HEK293 (cell line): ENCODE results near the gene AGXT.

Experiments
- CTCF ChIA-PET: fragments of 350-600 bp; formaldehyde crosslinking; extraction: SDS; loops from one replicate; lab custom pipeline; 2021; ENCODE audit warnings: antibody characterized with exemption; lab: Yijun Ruan, JAX
- POLR2A ChIA-PET: fragments of 300-600 bp; formaldehyde crosslinking; extraction: SDS; loops from one replicate; lab custom pipeline; 2020; ENCODE audit warnings: antibody characterized with exemption, inconsistent platforms; lab: Yijun Ruan, JAX
- H3K27ac ChIP-seq: fragments of 200-500 bp; sonication (Bioruptor generic); 2 replicates; pipeline ENCODE4 v1.5.1; 2014; ENCODE audit warnings: low read depth, low read length, control low read depth, inconsistent platforms; ENCODE audit errors: extremely low read depth
- H3K36me3 ChIP-seq, 2 experiments: fragments of 200-500 bp in 1 of 2; sonication (Bioruptor generic) in 1 of 2; 1 replicate in 1 of 2; 2 replicates in 1 of 2; pipeline ENCODE4 v1.5.1; 2014 to 2017; ENCODE audit warnings: inconsistent platforms in 2 of 2, low read length in 2 of 2; ENCODE audit not compliant: control insufficient read depth in 2 of 2, insufficient read depth in 1 of 2
- H3K4me1 ChIP-seq: fragments of 200-500 bp; sonication (Bioruptor generic); 2 replicates; pipeline ENCODE4 v1.5.1; 2014; ENCODE audit warnings: mild to moderate bottlenecking, low read length, inconsistent platforms; ENCODE audit not compliant: control insufficient read depth, insufficient read depth
- H3K4me3 ChIP-seq: 2 replicates; pipeline ENCODE4 v1.5.1; 2011; ENCODE audit warnings: low read depth, mild to moderate bottlenecking, control low read depth, low read length, moderate library complexity
- H3K9me3 ChIP-seq: fragments of 200-500 bp; sonication (Bioruptor generic); 2 replicates; pipeline ENCODE4 v1.5.1; 2014; ENCODE audit warnings: low read depth, low read length, inconsistent platforms; ENCODE audit not compliant: control insufficient read depth, insufficient read depth
- PRDM1 ChIP-seq: fragments of 450-650 bp; formaldehyde crosslinking; IDR thresholded peaks from 2 replicates; pipeline ENCODE4; 2016; ENCODE audit warnings: missing biosample characterization, missing genetic modification characterization
- ZFP3 ChIP-seq: fragments of 450-650 bp; formaldehyde crosslinking; IDR thresholded peaks from 2 replicates; pipeline ENCODE4 v1.5.1; 2016; ENCODE audit warnings: low read depth, missing biosample characterization, missing genetic modification characterization
- ZNF10 ChIP-seq: fragments of 450-650 bp; formaldehyde crosslinking; IDR thresholded peaks from 2 replicates; pipeline ENCODE4 v1.5.1; 2017; ENCODE audit warnings: missing biosample characterization, missing genetic modification characterization
- ZNF175 ChIP-seq: fragments of 450-650 bp; formaldehyde crosslinking; IDR thresholded peaks from 2 replicates; pipeline ENCODE4 v1.5.1; 2016; ENCODE audit warnings: missing biosample characterization, missing genetic modification characterization
- ZNF266 ChIP-seq: fragments of 450-650 bp; formaldehyde crosslinking; IDR thresholded peaks from 2 replicates; pipeline ENCODE4 v1.5.1; 2016; ENCODE audit warnings: missing biosample characterization, missing genetic modification characterization, low read depth
- ZNF292 ChIP-seq: fragments of 450-650 bp; formaldehyde crosslinking; IDR thresholded peaks from 2 replicates; pipeline ENCODE4 v1.5.1; 2016; ENCODE audit warnings: low read depth, missing biosample characterization, missing genetic modification characterization, borderline replicate concordance
- ZNF560 ChIP-seq: fragments of 450-650 bp; formaldehyde crosslinking; IDR thresholded peaks from 2 replicates; pipeline ENCODE4 v1.5.1; 2017; ENCODE audit warnings: missing biosample characterization, missing genetic modification characterization, borderline replicate concordance
- ZNF571 ChIP-seq: fragments of 450-650 bp; formaldehyde crosslinking; IDR thresholded peaks from 2 replicates; pipeline ENCODE4 v1.5.0; 2017; ENCODE audit warnings: missing biosample characterization, missing genetic modification characterization
- ZNF776 ChIP-seq: fragments of 450-650 bp; formaldehyde crosslinking; IDR thresholded peaks from 2 replicates; pipeline ENCODE4 v1.5.0; 2017; ENCODE audit warnings: missing biosample characterization, missing genetic modification characterization, borderline replicate concordance
- TF ChIP-seq, protein P1 (sequence below): fragments of 450-650 bp; formaldehyde crosslinking; IDR thresholded peaks from 2 replicates; pipeline ENCODE4 v1.5.0; 2017; ENCODE audit warnings: missing biosample characterization, missing genetic modification characterization, borderline replicate concordance
- TF ChIP-seq, protein P2 (sequence below): fragments of 450-650 bp; formaldehyde crosslinking; IDR thresholded peaks from 2 replicates; pipeline ENCODE4 v1.5.1; 2016; ENCODE audit warnings: missing biosample characterization, missing genetic modification characterization
- TF ChIP-seq, protein P3 (sequence below): fragments of 450-650 bp; formaldehyde crosslinking; IDR thresholded peaks from 2 replicates; pipeline ENCODE4 v1.5.1; 2016; ENCODE audit warnings: missing biosample characterization, missing genetic modification characterization, borderline replicate concordance

Gene AGXT

DNA sequence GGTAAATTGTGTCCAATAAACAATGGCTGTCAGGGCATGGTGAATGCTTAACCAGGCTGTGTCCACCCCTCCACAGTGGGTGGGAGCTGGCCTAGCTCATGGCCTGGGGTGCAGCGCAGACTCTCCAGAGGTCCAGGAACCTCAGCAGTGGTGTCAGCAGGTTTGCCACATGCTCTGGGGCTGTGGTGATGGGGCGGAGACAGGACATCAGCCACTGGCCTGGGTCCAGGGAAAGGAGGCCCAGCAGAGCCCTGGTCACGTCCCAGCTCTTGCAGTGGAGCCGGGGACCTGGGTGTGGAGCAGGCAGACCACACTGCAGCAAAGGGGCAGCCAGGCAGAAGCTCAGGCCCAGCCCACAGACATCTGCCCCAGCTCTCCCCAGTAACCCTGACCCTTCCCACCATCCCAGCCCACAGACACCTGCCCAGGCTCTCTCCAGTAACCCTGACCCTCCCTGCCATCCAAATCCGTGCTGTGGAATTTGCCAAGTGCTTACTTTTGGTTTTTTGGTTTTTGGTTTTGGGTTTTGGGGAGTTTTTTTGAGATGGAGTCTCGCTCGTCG lies 34.8 kb upstream of the AGXT start:
- TF ChIP-seq ZNF560 (no peak), PRDM1 (no peak)
- TF ChIP-seq, protein P1, sequence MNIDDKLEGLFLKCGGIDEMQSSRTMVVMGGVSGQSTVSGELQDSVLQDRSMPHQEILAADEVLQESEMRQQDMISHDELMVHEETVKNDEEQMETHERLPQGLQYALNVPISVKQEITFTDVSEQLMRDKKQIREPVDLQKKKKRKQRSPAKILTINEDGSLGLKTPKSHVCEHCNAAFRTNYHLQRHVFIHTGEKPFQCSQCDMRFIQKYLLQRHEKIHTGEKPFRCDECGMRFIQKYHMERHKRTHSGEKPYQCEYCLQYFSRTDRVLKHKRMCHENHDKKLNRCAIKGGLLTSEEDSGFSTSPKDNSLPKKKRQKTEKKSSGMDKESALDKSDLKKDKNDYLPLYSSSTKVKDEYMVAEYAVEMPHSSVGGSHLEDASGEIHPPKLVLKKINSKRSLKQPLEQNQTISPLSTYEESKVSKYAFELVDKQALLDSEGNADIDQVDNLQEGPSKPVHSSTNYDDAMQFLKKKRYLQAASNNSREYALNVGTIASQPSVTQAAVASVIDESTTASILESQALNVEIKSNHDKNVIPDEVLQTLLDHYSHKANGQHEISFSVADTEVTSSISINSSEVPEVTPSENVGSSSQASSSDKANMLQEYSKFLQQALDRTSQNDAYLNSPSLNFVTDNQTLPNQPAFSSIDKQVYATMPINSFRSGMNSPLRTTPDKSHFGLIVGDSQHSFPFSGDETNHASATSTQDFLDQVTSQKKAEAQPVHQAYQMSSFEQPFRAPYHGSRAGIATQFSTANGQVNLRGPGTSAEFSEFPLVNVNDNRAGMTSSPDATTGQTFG: no peak
- TF ChIP-seq, all 188 proteins: peak for 0
- CTCF ChIA-PET: interaction anchor here (0.6 to 0.7 kb wide), 2 partner anchors 14 to 218 kb away, joined by 3 read pairs; partner anchors contain the start of gene KIF1A
- Histone ChIP-seq H3K4me3 (no peak overlapping the region), H3K27ac (no peak overlapping the region), H3K4me1 (peaks cover 2% of the 10 kb centered on the region; the same call in 1 of the 2 replicates), H3K9me3 (no peaks in the 10 kb centered on the region), H3K36me3 (no peaks in the 10 kb centered on the region)
- POLR2A ChIA-PET: interaction anchor here (1.0 kb wide), 1 partner anchor 14 kb away, joined by 5 read pairs; the partner anchor contains the start of gene KIF1A

DNA sequence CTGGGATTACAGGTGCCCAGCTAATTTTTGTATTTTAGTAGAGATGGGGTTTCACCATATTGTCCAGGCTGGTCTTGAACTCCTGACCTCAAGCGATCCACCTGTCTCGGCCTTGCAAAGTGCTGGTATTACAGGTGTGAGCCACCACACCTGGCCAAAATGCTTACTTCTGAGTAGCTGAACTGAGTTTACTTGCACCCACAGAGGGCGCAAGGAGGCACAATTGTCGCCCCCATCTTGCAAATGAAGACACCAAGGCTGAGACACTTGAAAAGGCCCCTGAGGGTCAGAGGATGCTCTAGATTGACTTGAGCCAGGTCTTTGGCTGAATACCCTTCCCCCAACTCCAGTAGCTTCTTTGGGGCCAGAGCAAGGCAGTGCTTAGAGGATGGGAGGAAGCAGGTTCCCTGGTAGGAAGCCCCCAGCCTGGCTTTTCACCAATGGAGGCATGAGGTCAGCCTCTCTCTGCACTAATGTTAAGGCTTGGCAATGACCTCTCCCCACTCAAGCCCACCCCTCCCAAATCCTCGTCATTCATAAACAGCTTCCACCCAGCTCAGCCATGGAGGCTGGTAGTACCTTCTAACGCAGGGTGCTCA lies 34.1 kb upstream of the AGXT start:
- ChIA-PET CTCF (interaction anchor here (0.6 to 0.7 kb wide), 2 partner anchors 15 to 166 kb away, joined by 3 read pairs; partner anchors contain the start of gene KIF1A), POLR2A (interaction anchor here (1.0 kb wide), 1 partner anchor 15 kb away, joined by 5 read pairs; the partner anchor contains the start of gene KIF1A)
- Histone ChIP-seq H3K36me3 (no peaks in the 10 kb centered on the region), H3K4me3 (no peak overlapping the region), H3K9me3 (no peaks in the 10 kb centered on the region), H3K27ac (no peak overlapping the region), H3K4me1 (peaks cover 2% of the 10 kb centered on the region; the same call in 1 of the 2 replicates)
- TF ChIP-seq, protein P2, sequence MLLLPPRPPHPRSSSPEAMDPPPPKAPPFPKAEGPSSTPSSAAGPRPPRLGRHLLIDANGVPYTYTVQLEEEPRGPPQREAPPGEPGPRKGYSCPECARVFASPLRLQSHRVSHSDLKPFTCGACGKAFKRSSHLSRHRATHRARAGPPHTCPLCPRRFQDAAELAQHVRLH (tag by site-specific recombination): no peak
- TF ChIP-seq ZNF266 (tag by site-specific recombination) (no peak), ZNF292 (tag by site-specific recombination) (no peak), ZNF776 (tag by site-specific recombination) (no peak), ZNF175 (no peak), ZNF571 (tag by site-specific recombination) (no peak), ZNF10 (tag by site-specific recombination) (no peak), ZFP3 (no peak)
- TF ChIP-seq, protein P3, sequence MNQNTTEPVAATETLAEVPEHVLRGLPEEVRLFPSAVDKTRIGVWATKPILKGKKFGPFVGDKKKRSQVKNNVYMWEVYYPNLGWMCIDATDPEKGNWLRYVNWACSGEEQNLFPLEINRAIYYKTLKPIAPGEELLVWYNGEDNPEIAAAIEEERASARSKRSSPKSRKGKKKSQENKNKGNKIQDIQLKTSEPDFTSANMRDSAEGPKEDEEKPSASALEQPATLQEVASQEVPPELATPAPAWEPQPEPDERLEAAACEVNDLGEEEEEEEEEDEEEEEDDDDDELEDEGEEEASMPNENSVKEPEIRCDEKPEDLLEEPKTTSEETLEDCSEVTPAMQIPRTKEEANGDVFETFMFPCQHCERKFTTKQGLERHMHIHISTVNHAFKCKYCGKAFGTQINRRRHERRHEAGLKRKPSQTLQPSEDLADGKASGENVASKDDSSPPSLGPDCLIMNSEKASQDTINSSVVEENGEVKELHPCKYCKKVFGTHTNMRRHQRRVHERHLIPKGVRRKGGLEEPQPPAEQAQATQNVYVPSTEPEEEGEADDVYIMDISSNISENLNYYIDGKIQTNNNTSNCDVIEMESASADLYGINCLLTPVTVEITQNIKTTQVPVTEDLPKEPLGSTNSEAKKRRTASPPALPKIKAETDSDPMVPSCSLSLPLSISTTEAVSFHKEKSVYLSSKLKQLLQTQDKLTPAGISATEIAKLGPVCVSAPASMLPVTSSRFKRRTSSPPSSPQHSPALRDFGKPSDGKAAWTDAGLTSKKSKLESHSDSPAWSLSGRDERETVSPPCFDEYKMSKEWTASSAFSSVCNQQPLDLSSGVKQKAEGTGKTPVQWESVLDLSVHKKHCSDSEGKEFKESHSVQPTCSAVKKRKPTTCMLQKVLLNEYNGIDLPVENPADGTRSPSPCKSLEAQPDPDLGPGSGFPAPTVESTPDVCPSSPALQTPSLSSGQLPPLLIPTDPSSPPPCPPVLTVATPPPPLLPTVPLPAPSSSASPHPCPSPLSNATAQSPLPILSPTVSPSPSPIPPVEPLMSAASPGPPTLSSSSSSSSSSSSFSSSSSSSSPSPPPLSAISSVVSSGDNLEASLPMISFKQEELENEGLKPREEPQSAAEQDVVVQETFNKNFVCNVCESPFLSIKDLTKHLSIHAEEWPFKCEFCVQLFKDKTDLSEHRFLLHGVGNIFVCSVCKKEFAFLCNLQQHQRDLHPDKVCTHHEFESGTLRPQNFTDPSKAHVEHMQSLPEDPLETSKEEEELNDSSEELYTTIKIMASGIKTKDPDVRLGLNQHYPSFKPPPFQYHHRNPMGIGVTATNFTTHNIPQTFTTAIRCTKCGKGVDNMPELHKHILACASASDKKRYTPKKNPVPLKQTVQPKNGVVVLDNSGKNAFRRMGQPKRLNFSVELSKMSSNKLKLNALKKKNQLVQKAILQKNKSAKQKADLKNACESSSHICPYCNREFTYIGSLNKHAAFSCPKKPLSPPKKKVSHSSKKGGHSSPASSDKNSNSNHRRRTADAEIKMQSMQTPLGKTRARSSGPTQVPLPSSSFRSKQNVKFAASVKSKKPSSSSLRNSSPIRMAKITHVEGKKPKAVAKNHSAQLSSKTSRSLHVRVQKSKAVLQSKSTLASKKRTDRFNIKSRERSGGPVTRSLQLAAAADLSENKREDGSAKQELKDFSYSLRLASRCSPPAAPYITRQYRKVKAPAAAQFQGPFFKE: no peak
